Gastroesophageal sphincter (tissue), 4 donors: Measurements from ENCODE around the gene RELL1. TPM values are rescaled to one million over a fixed set of nuclear protein-coding genes. Genes with fewer than 3 reads are reported as not detected.

Experiments used
- ATAC-seq: fragments of 150-250 bp; one replicate; pipeline ENCODE4 v1.9.1; 2016; ENCODE audit warnings: mild to moderate bottlenecking, moderate library complexity
- H3K27ac ChIP-seq, 4 donors: fragments of 200-600 bp; sonication (generic) in 3 of 4; 1 replicate in 3 of 4; 2 replicates in 1 of 4; pipeline ENCODE4 v1.5.1; 2016 to 2019
- H3K27me3 ChIP-seq: fragments of 200-600 bp; sonication (generic); one replicate; pipeline ENCODE4 v1.5.1; 2019
- H3K36me3 ChIP-seq, 2 donors: fragments of 200-600 bp; sonication (generic); one replicate each; pipeline ENCODE4 v1.5.1; 2019; ENCODE audit warnings: control low read depth in 1 of 2
- H3K4me1 ChIP-seq, 3 donors: fragments of 200-600 bp; sonication (generic); 1 replicate in 2 of 3; 2 replicates in 1 of 3; pipeline ENCODE4 v1.5.1; 2016 to 2019; ENCODE audit warnings: control low read depth in 2 of 3
- H3K4me3 ChIP-seq, 2 donors: fragments of 200-600 bp; sonication (generic); one replicate each; pipeline ENCODE4 v1.5.1; 2019; ENCODE audit warnings: mild to moderate bottlenecking in 1 of 2, moderate library complexity in 1 of 2
- H3K9me3 ChIP-seq, 3 donors: fragments of 200-600 bp; sonication (generic); one replicate each; pipeline ENCODE4 v1.5.1; 2017 to 2019; ENCODE audit warnings: control low read depth in 2 of 3
- EP300 ChIP-seq: sonication (generic); formaldehyde crosslinking; IDR thresholded peaks from one replicate; pipeline ENCODE4 v1.6.1; 2017; ENCODE audit warnings: antibody characterized with exemption, mild to moderate bottlenecking
- POLR2A ChIP-seq, 2 donors: fragments of 450-650 bp; IDR thresholded peaks; one replicate each; pipeline ENCODE4 v1.6.1; 2017; ENCODE audit warnings: antibody characterized with exemption in 2 of 2, mild to moderate bottlenecking in 2 of 2, moderate library complexity in 1 of 2
- POLR2AphosphoS5 ChIP-seq: sonication (generic); formaldehyde crosslinking; IDR thresholded peaks from one replicate; pipeline ENCODE4 v1.6.1; 2017; ENCODE audit warnings: antibody characterized with exemption
- WGBS, 2 donors: methylation state at CpG; one replicate each; pipeline ENCODE4 v1.1.5; 2018; ENCODE audit warnings: low coverage in 1 of 2; 5-methylcytosine and 5-hydroxymethylcytosine counted together
- total RNA-seq, 4 donors: library from RNA; depleted of rRNA; stranded (reverse); fragments of >200 nt; gene quantifications; one replicate each; pipeline ENCODE4 v1.1.0, GENCODE V29; 2016
- TF ChIP-seq, protein P1 (sequence below), 4 experiments: fragments of 200-600 bp in 2 of 4; fragments of 450-650 bp in 2 of 4; sonication (generic) in 1 of 4; IDR thresholded peaks; one replicate each; pipeline ENCODE4 v1.5.1; 2017 to 2019; ENCODE audit warnings: antibody characterized with exemption in 4 of 4, mild to moderate bottlenecking in 2 of 4, moderate library complexity in 2 of 4

RELL1 gene
- total RNA-seq, 4 donors from 2014 or later, result 61.0 to 96.7 (median 69.3) TPM

- WGBS, 2 donors, result 86 to 90% methylated on average over 1 of the region's 1 CpG
- TF ChIP-seq EP300 (no peak), POLR2AphosphoS5 (no peak), POLR2A (IDR thresholded peaks at IDR 0.05) (no peak)
- TF ChIP-seq, protein P1, sequence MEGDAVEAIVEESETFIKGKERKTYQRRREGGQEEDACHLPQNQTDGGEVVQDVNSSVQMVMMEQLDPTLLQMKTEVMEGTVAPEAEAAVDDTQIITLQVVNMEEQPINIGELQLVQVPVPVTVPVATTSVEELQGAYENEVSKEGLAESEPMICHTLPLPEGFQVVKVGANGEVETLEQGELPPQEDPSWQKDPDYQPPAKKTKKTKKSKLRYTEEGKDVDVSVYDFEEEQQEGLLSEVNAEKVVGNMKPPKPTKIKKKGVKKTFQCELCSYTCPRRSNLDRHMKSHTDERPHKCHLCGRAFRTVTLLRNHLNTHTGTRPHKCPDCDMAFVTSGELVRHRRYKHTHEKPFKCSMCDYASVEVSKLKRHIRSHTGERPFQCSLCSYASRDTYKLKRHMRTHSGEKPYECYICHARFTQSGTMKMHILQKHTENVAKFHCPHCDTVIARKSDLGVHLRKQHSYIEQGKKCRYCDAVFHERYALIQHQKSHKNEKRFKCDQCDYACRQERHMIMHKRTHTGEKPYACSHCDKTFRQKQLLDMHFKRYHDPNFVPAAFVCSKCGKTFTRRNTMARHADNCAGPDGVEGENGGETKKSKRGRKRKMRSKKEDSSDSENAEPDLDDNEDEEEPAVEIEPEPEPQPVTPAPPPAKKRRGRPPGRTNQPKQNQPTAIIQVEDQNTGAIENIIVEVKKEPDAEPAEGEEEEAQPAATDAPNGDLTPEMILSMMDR (IDR thresholded peaks at IDR 0.05), result no peak
- peaks cover 0 to 27% of the 10 kb centered on the region in 2 donors for H3K36me3 ChIP-seq
- H3K9me3 ChIP-seq, result no peaks in the 10 kb centered on the region
- no peaks in the 10 kb centered on the region for H3K27me3 ChIP-seq
- H3K4me1 ChIP-seq, result peaks cover 0 to 21% (median 0%) of the 10 kb centered on the region in 3 donors
- no peak overlapping the region for H3K4me3 ChIP-seq
- no peak for ATAC-seq
- H3K27ac ChIP-seq, result no peak overlapping the region
Observed at GRCh38 chr4:37625499-37625898, 60.7 kb downstream of the RELL1 start.

- Histone ChIP-seq H3K9me3 (no peaks in the 10 kb centered on the region), H3K4me3 (no peak overlapping the region), H3K27me3 (no peaks in the 10 kb centered on the region), H3K4me1 (peaks cover 0 to 12% (median 0%) of the 10 kb centered on the region in 3 donors), H3K27ac (no peak overlapping the region), H3K36me3 (peaks cover 0 to 13% of the 10 kb centered on the region in 2 donors)
- ATAC-seq, result no peak
- 79 to 86% methylated on average over 7 of the region's 8 CpGs for WGBS, 2 donors
- no peak for TF ChIP-seq POLR2A (IDR thresholded peaks at IDR 0.05)
- TF ChIP-seq, protein P1 (IDR thresholded peaks at IDR 0.05), result no peak
- no peak for TF ChIP-seq POLR2AphosphoS5
- TF ChIP-seq EP300, result no peak
Observed at GRCh38 chr4:37623940-37624339, 62.2 kb downstream of the RELL1 start.

- Histone ChIP-seq H3K4me3 (no peak overlapping the region), H3K36me3 (peaks cover 0 to 11% of the 10 kb centered on the region in 2 donors), H3K27me3 (no peaks in the 10 kb centered on the region), H3K4me1 (peaks cover 0 to 4% (median 0%) of the 10 kb centered on the region in 3 donors), H3K27ac (no peak overlapping the region), H3K9me3 (no peaks in the 10 kb centered on the region)
- 73% methylated on average over 2 to 4 of the region's 4 CpGs for WGBS, 2 donors
- no peak for ATAC-seq
- TF ChIP-seq POLR2A (IDR thresholded peaks at IDR 0.05) (no peak), EP300 (no peak), POLR2AphosphoS5 (no peak)
- TF ChIP-seq, protein P1 (IDR thresholded peaks at IDR 0.05), result no peak
Observed at GRCh38 chr4:37623125-37623524, 63.1 kb downstream of the RELL1 start.

DNA sequence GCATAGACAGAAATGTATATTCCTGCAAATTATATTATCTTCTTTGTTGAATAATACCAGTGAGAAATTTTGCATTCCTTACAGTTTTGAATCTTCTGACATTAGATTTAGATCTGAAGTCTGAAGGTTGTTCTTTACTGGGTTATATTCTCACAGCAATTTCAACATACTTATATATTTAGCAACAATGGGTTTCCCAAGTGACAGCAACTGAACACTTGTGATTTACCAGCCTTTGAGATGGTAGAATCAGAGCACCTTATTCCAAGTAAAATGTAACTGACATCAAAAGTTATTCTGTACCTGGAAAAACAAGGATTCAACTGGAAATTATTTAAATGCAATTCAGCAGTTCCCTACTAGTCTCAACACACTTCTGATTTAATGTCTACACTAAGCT, 66.0 kb downstream of the RELL1 start:
- no peak overlapping the region for H3K4me3 ChIP-seq
- no peaks in the 10 kb centered on the region for H3K4me1 ChIP-seq
- no peak for ATAC-seq
- no peak for TF ChIP-seq EP300
- no peak for TF ChIP-seq POLR2A (IDR thresholded peaks at IDR 0.05)
- TF ChIP-seq, protein P1 (IDR thresholded peaks at IDR 0.05), result no peak
- TF ChIP-seq POLR2AphosphoS5, result no peak
- no peaks in the 10 kb centered on the region for H3K9me3 ChIP-seq
- H3K27ac ChIP-seq, result no peak overlapping the region
- H3K27me3 ChIP-seq, result no peaks in the 10 kb centered on the region
- peaks cover 0 to 6% of the 10 kb centered on the region in 2 donors for H3K36me3 ChIP-seq

DNA sequence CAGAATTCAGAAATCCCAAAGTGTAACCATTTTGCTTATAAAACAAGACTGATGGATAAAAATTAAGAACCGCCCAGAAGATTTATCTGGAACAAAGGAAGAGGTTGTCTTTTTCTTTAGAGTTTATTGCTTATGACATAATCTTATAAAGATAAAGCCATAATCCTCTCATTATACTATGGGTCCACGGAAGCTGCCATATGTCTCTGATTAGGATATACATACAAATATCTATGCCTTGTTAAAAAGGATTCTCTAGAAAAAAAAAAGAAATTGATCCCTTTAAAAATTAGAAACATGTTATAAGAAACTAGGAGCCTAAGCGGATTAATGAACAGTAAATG, 70.5 kb downstream of the RELL1 start:
- H3K4me3 ChIP-seq, result no peak overlapping the region
- H3K36me3 ChIP-seq, result peaks cover 0 to 16% of the 10 kb centered on the region in 2 donors
- no peak for ATAC-seq
- 86 to 89% methylated on average over 3 of the region's 3 CpGs for WGBS, 2 donors
- TF ChIP-seq, protein P1 (IDR thresholded peaks at IDR 0.05), result no peak
- no peak for TF ChIP-seq EP300
- TF ChIP-seq POLR2A (IDR thresholded peaks at IDR 0.05), result no peak
- TF ChIP-seq POLR2AphosphoS5, result no peak
- H3K4me1 ChIP-seq, result no peaks in the 10 kb centered on the region
- H3K27ac ChIP-seq, result no peak overlapping the region
- no peaks in the 10 kb centered on the region for H3K9me3 ChIP-seq
- no peaks in the 10 kb centered on the region for H3K27me3 ChIP-seq
